Neutrophil (primary cell): ENCODE measurements around the gene HEBP2.
"Not testable (repeated sequence)": the region's sequence is repeated elsewhere in the genome, so short reads cannot be mapped to it uniquely, and the experiment has no call there.

Experiments
- H3K27ac ChIP-seq: fragments of 200-600 bp; sonication (generic); 2 replicates; pipeline ENCODE4 v1.5.1; 2016; ENCODE audit warnings: mild to moderate bottlenecking, moderate library complexity
- H3K27me3 ChIP-seq: fragments of 200-600 bp; sonication (generic); 2 replicates; pipeline ENCODE4 v1.6.0; 2016; ENCODE audit warnings: mild to moderate bottlenecking
- H3K36me3 ChIP-seq: fragments of 200-600 bp; sonication (generic); 2 replicates; pipeline ENCODE4 v1.5.1; 2017
- H3K4me1 ChIP-seq, 2 experiments: fragments of 200-600 bp in 1 of 2; sonication (generic) in 1 of 2; 1 replicate in 1 of 2; 2 replicates in 1 of 2; pipeline versions ENCODE4 v1.5.1 to v1.6.1; 2013 to 2016; ENCODE audit warnings: low read depth in 1 of 2, low read length in 1 of 2, mild to moderate bottlenecking in 1 of 2, moderate library complexity in 1 of 2; ENCODE audit not compliant: control insufficient read depth in 1 of 2, insufficient read depth in 1 of 2
- H3K4me3 ChIP-seq, 2 experiments: fragments of 200-600 bp in 1 of 2; sonication (generic) in 1 of 2; 1 replicate in 1 of 2; 2 replicates in 1 of 2; pipeline ENCODE4 v1.5.1; 2013 to 2016; ENCODE audit warnings: low read depth in 1 of 2, low read length in 1 of 2, mild to moderate bottlenecking in 1 of 2, moderate library complexity in 1 of 2
- H3K9me3 ChIP-seq: fragments of 200-600 bp; sonication (generic); 2 replicates; pipeline ENCODE4 v1.5.1; 2016
- CTCF ChIP-seq: fragments of 200-600 bp; sonication (generic); IDR thresholded peaks from 2 replicates; pipeline ENCODE4 v1.5.1; 2016; ENCODE audit warnings: antibody characterized with exemption

The HEBP2 gene

GRCh38 chr6:138421089-138421488 is 17.1 kb downstream of the HEBP2 start:
- Histone ChIP-seq H3K27me3 (no peaks in the 10 kb centered on the region), H3K4me1 (peaks cover 14 to 17% of the 10 kb centered on the region in 2 experiments), H3K9me3 (no peaks in the 10 kb centered on the region), H3K27ac (no peak overlapping the region), H3K4me3 (no peak overlapping the region), H3K36me3 (peaks cover 47% of the 10 kb centered on the region)
- no peak for TF ChIP-seq CTCF

GRCh38 chr6:138421608-138422007 is 17.6 kb downstream of the HEBP2 start:
- peaks cover 14 to 17% of the 10 kb centered on the region in 2 experiments for H3K4me1 ChIP-seq
- H3K9me3 ChIP-seq, result no peaks in the 10 kb centered on the region
- H3K27ac ChIP-seq, result no peak overlapping the region
- H3K36me3 ChIP-seq, result peaks cover 41% of the 10 kb centered on the region
- no peak overlapping the region for H3K4me3 ChIP-seq
- no peak for TF ChIP-seq CTCF
- no peaks in the 10 kb centered on the region for H3K27me3 ChIP-seq

GRCh38 chr6:138422861-138423260 is 18.8 kb downstream of the HEBP2 start:
- no peak for TF ChIP-seq CTCF
- no peak overlapping the region for H3K4me3 ChIP-seq
- H3K9me3 ChIP-seq, result no peaks in the 10 kb centered on the region
- H3K27me3 ChIP-seq, result no peaks in the 10 kb centered on the region
- peak overlapping the region; percentile 66 for H3K27ac ChIP-seq
- H3K36me3 ChIP-seq, result peaks cover 29% of the 10 kb centered on the region
- peaks cover 14 to 17% of the 10 kb centered on the region in 2 experiments for H3K4me1 ChIP-seq

- no peak for TF ChIP-seq CTCF
- peaks cover 14 to 17% of the 10 kb centered on the region in 2 experiments for H3K4me1 ChIP-seq
- H3K27ac ChIP-seq, result no peak overlapping the region
- peaks cover 15% of the 10 kb centered on the region for H3K36me3 ChIP-seq
- H3K9me3 ChIP-seq, result no peaks in the 10 kb centered on the region
- no peaks in the 10 kb centered on the region for H3K27me3 ChIP-seq
- no peak overlapping the region for H3K4me3 ChIP-seq
Observed at GRCh38 chr6:138424004-138424904, 20.2 kb downstream of the HEBP2 start.

- H3K9me3 ChIP-seq, H3K27me3 ChIP-seq, H3K36me3 ChIP-seq, H3K4me3 ChIP-seq, H3K27ac ChIP-seq: not testable (repeated sequence)
- H3K4me1 ChIP-seq, result peaks cover 14 to 17% of the 10 kb centered on the region in 2 experiments
Observed at GRCh38 chr6:138425256-138425655, 21.2 kb downstream of the HEBP2 start.

GRCh38 chr6:138426500-138427123 is 22.6 kb downstream of the HEBP2 start:
- peaks cover 26% of the 10 kb centered on the region in 2 experiments for H3K4me1 ChIP-seq
- no peak overlapping the region for H3K4me3 ChIP-seq
- no peaks in the 10 kb centered on the region for H3K9me3 ChIP-seq
- no peak for TF ChIP-seq CTCF
- H3K27ac ChIP-seq, result no peak overlapping the region
- H3K27me3 ChIP-seq, result no peaks in the 10 kb centered on the region
- H3K36me3 ChIP-seq, result no peaks in the 10 kb centered on the region
